Measurements from ENCODE around the gene SLC26A6.

SLC26A6 gene

DNA sequence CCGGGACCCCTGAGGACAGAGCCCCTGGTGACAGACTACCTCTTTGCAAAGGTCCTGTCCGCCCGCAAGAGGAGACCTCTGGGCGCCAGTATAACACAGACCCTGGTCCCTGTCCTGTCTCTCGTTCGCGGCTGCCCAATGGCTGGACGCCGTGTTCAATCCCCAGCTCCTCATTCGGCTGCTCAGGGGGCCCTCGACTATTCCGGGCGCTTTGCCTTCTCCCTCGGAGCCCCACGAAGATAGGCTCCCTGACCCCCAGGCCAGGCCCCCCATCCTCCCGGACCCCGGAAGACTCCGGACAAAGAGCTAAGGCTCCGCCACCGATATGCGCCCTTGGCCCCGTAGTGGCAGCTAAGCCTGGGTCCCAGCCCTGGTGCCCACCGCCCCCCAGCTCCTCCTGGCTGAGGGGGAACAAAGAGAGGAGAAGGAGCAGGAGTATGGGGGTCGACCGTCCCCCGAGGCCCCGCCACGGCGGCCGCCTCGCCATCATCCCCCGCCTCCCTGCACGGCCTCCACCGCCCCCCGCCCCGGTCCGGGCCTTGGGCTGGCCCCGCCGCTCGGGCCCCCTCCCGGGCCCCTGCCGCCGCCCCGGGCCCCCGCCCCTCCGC, 27.0 kb upstream of the SLC26A6 start:
- no peaks in the 10 kb centered on the region for H3K4me1 ChIP-seq
- no peak for TF ChIP-seq CTCF (IDR thresholded peaks at IDR 0.05; ENCODE audit: low read depth, low read length)
- DNase-seq, result peak; percentile 30
- no peaks in the 10 kb centered on the region for H3K27me3 ChIP-seq
- peak overlapping the region; percentile 65 for H3K4me3 ChIP-seq (ENCODE audit: low read depth, low read length)
- no peaks in the 10 kb centered on the region for H3K9me3 ChIP-seq
- peaks cover 39% of the 10 kb centered on the region for H3K36me3 ChIP-seq

DNA sequence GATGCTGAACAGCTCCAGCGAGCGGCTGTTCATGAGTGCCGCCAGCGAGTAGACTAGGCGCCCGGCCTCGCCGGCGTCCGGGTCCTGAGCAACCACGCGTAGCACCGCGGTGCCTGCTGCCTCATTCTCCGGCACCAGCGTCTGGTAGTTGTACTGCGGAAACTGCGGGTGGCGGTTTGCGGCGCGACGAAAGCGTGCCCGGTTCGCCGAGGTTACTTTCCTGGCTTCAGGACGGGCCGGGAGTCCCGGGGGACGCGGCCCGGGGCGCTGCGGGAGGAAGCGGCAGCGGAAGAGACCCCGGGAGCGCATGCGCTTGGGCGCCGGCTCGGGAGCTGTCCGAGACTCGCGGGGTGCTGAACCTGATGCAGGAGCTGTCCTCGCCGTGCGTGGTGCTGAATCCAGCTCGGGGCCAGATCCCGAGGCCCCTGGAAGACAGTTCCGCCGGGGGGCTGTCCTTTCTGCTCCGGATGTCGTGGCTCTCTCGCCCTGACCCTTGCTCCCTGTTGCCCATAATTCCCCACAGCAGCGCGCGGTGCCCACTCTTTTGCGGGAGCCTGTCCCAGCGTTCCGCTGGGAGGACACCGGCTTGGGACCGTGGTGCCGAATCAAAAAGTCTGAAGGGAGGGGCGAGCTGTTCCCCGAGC, 26.4 kb upstream of the SLC26A6 start:
- Histone ChIP-seq H3K4me3 (ENCODE audit: low read depth, low read length) (peak overlapping the region; percentile 65), H3K36me3 (peaks cover 43% of the 10 kb centered on the region), H3K4me1 (no peaks in the 10 kb centered on the region), H3K9me3 (no peaks in the 10 kb centered on the region), H3K27me3 (no peaks in the 10 kb centered on the region)
- TF ChIP-seq CTCF (IDR thresholded peaks at IDR 0.05; ENCODE audit: low read depth, low read length), result no peak
- DNase-seq, result no peak

GRCh38 chr3:48660800-48661400, 25.6 kb upstream of the SLC26A6 start:
- Histone ChIP-seq H3K4me1 (no peaks in the 10 kb centered on the region), H3K27me3 (no peaks in the 10 kb centered on the region), H3K36me3 (peaks cover 47% of the 10 kb centered on the region), H3K4me3 (ENCODE audit: low read depth, low read length) (no peak overlapping the region), H3K9me3 (no peaks in the 10 kb centered on the region)
- no peak for DNase-seq
- TF ChIP-seq CTCF (IDR thresholded peaks at IDR 0.05; ENCODE audit: low read depth, low read length), result no peak

DNA sequence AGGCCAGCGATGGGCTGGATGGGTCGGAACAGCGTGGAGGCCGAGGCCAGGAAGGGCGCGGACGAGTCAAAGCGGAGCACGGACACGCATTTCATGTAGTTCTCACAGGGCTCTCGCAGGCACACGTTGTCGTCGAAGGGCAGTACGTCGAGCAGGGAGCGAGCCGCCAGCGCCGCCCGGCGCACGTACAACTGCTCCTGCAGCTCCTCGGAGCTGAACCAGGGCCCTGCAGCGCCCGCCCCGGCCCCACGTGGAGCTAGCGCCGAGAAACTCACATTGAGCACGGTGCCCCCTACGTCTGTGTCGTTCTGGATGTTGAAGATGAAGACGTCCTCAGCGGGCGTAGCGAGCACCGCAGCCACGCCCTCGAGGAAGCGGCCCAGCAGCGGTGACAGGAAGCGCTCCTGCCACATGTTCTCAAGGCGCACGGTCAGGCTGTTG, 21.6 kb upstream of the SLC26A6 start:
- TF ChIP-seq CTCF (IDR thresholded peaks at IDR 0.05; ENCODE audit: low read depth, low read length), result no peak
- H3K4me1 ChIP-seq, result no peaks in the 10 kb centered on the region
- no peak overlapping the region for H3K4me3 ChIP-seq (ENCODE audit: low read depth, low read length)
- peaks cover 47% of the 10 kb centered on the region for H3K36me3 ChIP-seq
- no peak for DNase-seq
- no peaks in the 10 kb centered on the region for H3K27me3 ChIP-seq
- H3K9me3 ChIP-seq, result no peaks in the 10 kb centered on the region

DNA sequence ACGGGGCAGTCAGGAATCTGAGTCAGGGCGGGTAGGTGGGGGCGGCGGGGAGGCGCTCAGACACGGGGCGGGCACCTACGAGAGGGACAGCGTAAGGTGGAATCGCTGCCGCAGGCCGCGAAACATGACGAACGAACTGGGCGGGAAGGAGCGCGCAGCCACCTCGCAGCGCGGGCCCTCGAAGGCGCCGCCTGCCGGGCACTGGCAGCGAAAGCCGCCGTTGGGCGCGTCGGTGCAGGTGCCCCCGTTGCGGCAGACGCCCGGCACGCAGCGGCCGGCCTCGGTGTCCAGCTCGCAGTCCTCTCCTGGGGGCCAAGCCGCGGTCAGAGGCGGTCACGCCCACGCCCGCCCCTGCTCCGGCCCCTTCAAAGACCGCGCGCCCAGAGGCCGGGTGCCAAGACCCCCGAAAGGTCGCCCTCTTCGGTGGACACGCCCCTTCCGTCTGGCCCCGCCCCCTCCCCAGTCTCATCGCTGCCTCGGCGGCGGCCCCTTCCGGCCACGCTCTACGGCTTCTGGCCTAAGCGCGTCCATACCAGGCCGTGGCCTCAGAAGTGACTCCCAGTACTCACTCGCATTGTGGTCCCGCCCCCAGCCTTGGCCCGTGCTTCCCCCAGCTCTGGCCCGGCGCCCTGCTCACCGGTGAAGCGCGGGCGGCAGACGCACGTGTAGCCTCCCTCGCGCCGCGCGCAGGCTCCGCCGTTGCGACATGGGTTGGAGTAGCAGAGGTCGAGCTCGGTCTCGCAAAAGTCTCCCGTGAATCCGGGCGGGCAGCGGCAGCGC, 21.0 kb upstream of the SLC26A6 start:
- no peak for DNase-seq
- Histone ChIP-seq H3K4me1 (no peaks in the 10 kb centered on the region), H3K27me3 (no peaks in the 10 kb centered on the region), H3K4me3 (ENCODE audit: low read depth, low read length) (no peak overlapping the region), H3K36me3 (peaks cover 42% of the 10 kb centered on the region), H3K9me3 (no peaks in the 10 kb centered on the region)
- no peak for TF ChIP-seq CTCF (IDR thresholded peaks at IDR 0.05; ENCODE audit: low read depth, low read length)
